Parathyroid adenoma (tissue), 2 donors: ENCODE data around the gene FBXL12.

Source experiments
- H2AFZ ChIP-seq: fragments of 300-600 bp; sonication (generic); one replicate; pipeline ENCODE4 v1.7.0; 2017; ENCODE audit warnings: antibody characterized with exemption, mild to moderate bottlenecking
- H3K27ac ChIP-seq: fragments of 300-600 bp; sonication (generic); one replicate; pipeline ENCODE4 v1.7.0; 2017
- H3K27me3 ChIP-seq: fragments of 300-600 bp; sonication (generic); one replicate; pipeline ENCODE4 v1.7.0; 2017; ENCODE audit warnings: low read length; ENCODE audit not compliant: control insufficient read depth, insufficient read depth
- H3K36me3 ChIP-seq: fragments of 300-600 bp; sonication (generic); one replicate; pipeline ENCODE4 v1.7.0; 2017; ENCODE audit warnings: low read length; ENCODE audit not compliant: control insufficient read depth, insufficient read depth
- H3K4me1 ChIP-seq: fragments of 300-600 bp; sonication (generic); one replicate; pipeline ENCODE4 v1.7.0; 2017; ENCODE audit warnings: control low read depth
- H3K4me2 ChIP-seq: fragments of 300-600 bp; sonication (generic); one replicate; pipeline ENCODE4 v1.7.0; 2017; ENCODE audit warnings: low read length
- H3K4me3 ChIP-seq: fragments of 300-600 bp; sonication (generic); one replicate; pipeline ENCODE4 v1.7.0; 2017; ENCODE audit warnings: low read depth, low read length
- H3K79me2 ChIP-seq: fragments of 300-600 bp; sonication (generic); one replicate; pipeline ENCODE4 v1.7.0; 2017; ENCODE audit warnings: control low read depth
- H3K9ac ChIP-seq: fragments of 300-600 bp; sonication (generic); one replicate; pipeline ENCODE4 v1.7.0; 2017; ENCODE audit warnings: mild to moderate bottlenecking
- H3K9me3 ChIP-seq: fragments of 300-600 bp; sonication (generic); one replicate; pipeline ENCODE4 v1.7.0; 2017; ENCODE audit warnings: low read length; ENCODE audit not compliant: control insufficient read depth
- CTCF ChIP-seq: fragments of 300-600 bp; sonication (generic); IDR thresholded peaks from one replicate; pipeline ENCODE4 v1.7.0; 2017; ENCODE audit warnings: antibody characterized with exemption, mild to moderate bottlenecking
- donor health status: primary hyperparathyroidism.

The FBXL12 gene

GRCh38 chr19:9861503-9861902 lies 42.6 kb upstream of the FBXL12 start:
- H3K79me2 ChIP-seq: no peaks in the 10 kb centered on the region
- no peaks in the 10 kb centered on the region for H3K27me3 ChIP-seq
- no peaks in the 10 kb centered on the region for H3K9me3 ChIP-seq
- no peak overlapping the region for H3K27ac ChIP-seq
- no peak overlapping the region for H3K9ac ChIP-seq
- no peak overlapping the region for H2AFZ ChIP-seq
- TF ChIP-seq CTCF: no peak
- no peaks in the 10 kb centered on the region for H3K36me3 ChIP-seq
- H3K4me2 ChIP-seq: no peak overlapping the region
- H3K4me3 ChIP-seq: no peak overlapping the region
- H3K4me1 ChIP-seq: no peaks in the 10 kb centered on the region

DNA sequence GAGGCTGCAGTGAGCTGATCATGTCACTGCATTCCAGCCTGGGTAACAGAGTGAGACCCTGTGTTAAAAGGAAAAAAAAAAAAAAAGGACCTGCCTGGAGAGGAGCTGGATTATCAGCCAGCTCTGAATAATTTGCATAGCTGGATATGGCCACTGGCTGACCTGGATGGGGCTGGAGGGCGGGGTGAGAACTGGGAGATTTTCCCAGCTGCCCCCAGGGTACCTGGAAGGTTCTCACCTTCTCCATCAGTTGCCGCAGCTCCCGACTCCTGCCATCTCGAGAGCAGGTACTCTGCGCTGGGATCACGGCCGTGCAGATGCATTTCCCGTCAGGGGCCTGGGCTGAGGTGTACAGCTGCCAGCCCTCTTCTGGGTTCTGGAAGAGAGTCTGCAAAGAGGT lies 41.5 kb upstream of the FBXL12 start:
- Histone ChIP-seq H3K4me1 (no peaks in the 10 kb centered on the region), H3K4me2 (no peak overlapping the region), H3K27ac (no peak overlapping the region), H2AFZ (no peak overlapping the region), H3K9ac (no peak overlapping the region), H3K4me3 (no peak overlapping the region), H3K9me3 (no peaks in the 10 kb centered on the region), H3K36me3 (no peaks in the 10 kb centered on the region), H3K27me3 (no peaks in the 10 kb centered on the region), H3K79me2 (no peaks in the 10 kb centered on the region)
- no peak for TF ChIP-seq CTCF

DNA sequence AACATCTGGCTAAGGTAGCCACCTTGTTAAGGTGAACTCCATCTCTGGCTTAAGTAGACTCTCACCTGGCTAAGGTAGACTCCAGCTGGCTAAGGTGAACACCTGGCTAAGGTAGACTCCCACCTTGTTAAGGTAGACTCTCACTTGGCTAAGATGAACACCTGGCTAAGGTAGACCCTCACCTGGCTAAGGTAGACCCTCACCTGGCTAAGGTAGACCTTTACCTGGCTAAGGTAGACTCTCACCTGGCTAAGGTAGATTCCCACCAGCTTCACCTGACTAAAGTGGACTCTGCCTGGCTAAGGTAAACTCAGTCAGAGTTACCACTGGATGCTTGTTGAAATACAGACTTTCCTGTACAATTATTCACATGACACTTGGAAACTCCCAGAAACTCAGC lies 39.9 kb upstream of the FBXL12 start:
- H2AFZ ChIP-seq: no peak overlapping the region
- H3K9me3 ChIP-seq: no peaks in the 10 kb centered on the region
- no peaks in the 10 kb centered on the region for H3K36me3 ChIP-seq
- H3K9ac ChIP-seq: no peak overlapping the region
- no peaks in the 10 kb centered on the region for H3K27me3 ChIP-seq
- no peak overlapping the region for H3K4me3 ChIP-seq
- TF ChIP-seq CTCF: no peak
- H3K4me2 ChIP-seq: no peak overlapping the region
- H3K79me2 ChIP-seq: no peaks in the 10 kb centered on the region
- H3K27ac ChIP-seq: no peak overlapping the region
- no peaks in the 10 kb centered on the region for H3K4me1 ChIP-seq

- no peak overlapping the region for H3K9ac ChIP-seq
- H2AFZ ChIP-seq: no peak overlapping the region
- no peaks in the 10 kb centered on the region for H3K4me1 ChIP-seq
- no peak overlapping the region for H3K27ac ChIP-seq
- TF ChIP-seq CTCF: no peak
- no peak overlapping the region for H3K4me2 ChIP-seq
- no peaks in the 10 kb centered on the region for H3K79me2 ChIP-seq
- H3K9me3 ChIP-seq: no peaks in the 10 kb centered on the region
- H3K27me3 ChIP-seq: no peaks in the 10 kb centered on the region
- H3K36me3 ChIP-seq: no peaks in the 10 kb centered on the region
- H3K4me3 ChIP-seq: no peak overlapping the region
These were observed 39.3 kb upstream of the FBXL12 start for GRCh38 chr19:9857920-9858746.
